GM19455 (cell line): Measurements from ENCODE around the gene OR6K3.
"Not testable (repeated sequence)": the region's sequence is repeated elsewhere in the genome, so short reads cannot be mapped to it uniquely, and the experiment has no call there.

Source experiments
- ATAC-seq: cut with Tn5 transposase; IDR thresholded peaks from one replicate; pipeline ENCODE4 v1.9.1; 2021; ENCODE audit not compliant: unreplicated experiment

OR6K3 gene

GRCh38 chr1:158720620-158721019 is at the start of gene OR6K3:
Gene OR6K3 (minus strand): TSS chr1:158720720. CDS start chr1:158718115, 2,605 bp downstream.
- no peak for ATAC-seq

GRCh38 chr1:158754420-158754819 is 33.9 kb upstream of the OR6K3 start, which contains the start of gene OR6K6:
Gene OR6K6 (plus strand): TSS chr1:158754720. CDS start chr1:158754888, 168 bp downstream.
- no peak for ATAC-seq

- no peak for ATAC-seq
Observed at GRCh38 chr1:158752155-158752712, 31.7 kb upstream of the OR6K3 start.

- no peak for ATAC-seq
Observed at GRCh38 chr1:158735848-158736247, 15.3 kb upstream of the OR6K3 start.

- ATAC-seq, result no peak
Observed at GRCh38 chr1:158732524-158732923, 12.0 kb upstream of the OR6K3 start.

GRCh38 chr1:158731707-158732106 is 11.2 kb upstream of the OR6K3 start:
- no peak for ATAC-seq

GRCh38 chr1:158730453-158730852 is 9.9 kb upstream of the OR6K3 start:
- ATAC-seq, result no peak

- ATAC-seq, result no peak
Observed at GRCh38 chr1:158728510-158729225, 8.1 kb upstream of the OR6K3 start.

- no peak for ATAC-seq
Observed at GRCh38 chr1:158724442-158724841, 3.9 kb upstream of the OR6K3 start.

- no peak for ATAC-seq
Observed at GRCh38 chr1:158719664-158720063, 856 bp downstream of the OR6K3 start.

- no peak for ATAC-seq
Observed at GRCh38 chr1:158717344-158717743, 3.2 kb downstream of the OR6K3 start.

GRCh38 chr1:158716335-158716734 is 4.2 kb downstream of the OR6K3 start:
- ATAC-seq, result no peak

- no peak for ATAC-seq
Observed at GRCh38 chr1:158714754-158715153, 5.8 kb downstream of the OR6K3 start.

- no peak for ATAC-seq
Observed at GRCh38 chr1:158711098-158711497, 9.4 kb downstream of the OR6K3 start.

- ATAC-seq, result no peak
Observed at GRCh38 chr1:158706096-158706495, 14.4 kb downstream of the OR6K3 start.

GRCh38 chr1:158700552-158700951 is 20.0 kb downstream of the OR6K3 start, which contains the start of gene OR6K2:
Gene OR6K2 (minus strand): TSS chr1:158700652. CDS start chr1:158700652, 0 bp downstream.
- ATAC-seq, result no peak

- ATAC-seq, result no peak
Observed at GRCh38 chr1:158694596-158694995, 25.9 kb downstream of the OR6K3 start.

- no peak for ATAC-seq
Observed at GRCh38 chr1:158692356-158692755, 28.2 kb downstream of the OR6K3 start.

- ATAC-seq, result no peak
Observed at GRCh38 chr1:158691907-158692306, 28.6 kb downstream of the OR6K3 start.

GRCh38 chr1:158691149-158691548 is 29.4 kb downstream of the OR6K3 start:
- ATAC-seq, result not testable (repeated sequence)

GRCh38 chr1:158689875-158690274 is 30.6 kb downstream of the OR6K3 start:
- ATAC-seq, result no peak

GRCh38 chr1:158689110-158689509 is 31.4 kb downstream of the OR6K3 start:
- no peak for ATAC-seq

GRCh38 chr1:158688343-158688742 is 32.2 kb downstream of the OR6K3 start:
- ATAC-seq, result not testable (repeated sequence)
